KMS-11 (cell line): Measurements from ENCODE around the gene ASCL5.

Experiments
- H2AFZ ChIP-seq: fragments of 200-600 bp; sonication (generic); 2 replicates; pipeline ENCODE4 v1.6.1; 2016; ENCODE audit warnings: antibody characterized with exemption, mixed run types, low read depth
- H3K27ac ChIP-seq: fragments of 200-600 bp; sonication (generic); 2 replicates; pipeline ENCODE4 v1.6.1; 2016; ENCODE audit warnings: mild to moderate bottlenecking, mixed run types
- H3K27me3 ChIP-seq: fragments of 200-600 bp; sonication (generic); 2 replicates; pipeline ENCODE4 v1.6.1; 2017; ENCODE audit warnings: mild to moderate bottlenecking, low read depth, mixed run types, moderate library complexity; ENCODE audit not compliant: insufficient read depth
- H3K36me3 ChIP-seq: fragments of 200-600 bp; sonication (generic); 2 replicates; pipeline ENCODE4 v1.6.1; 2017; ENCODE audit warnings: mild to moderate bottlenecking, mixed run types; ENCODE audit not compliant: insufficient read depth
- H3K4me1 ChIP-seq: fragments of 200-600 bp; sonication (generic); 2 replicates; pipeline ENCODE4 v1.6.1; 2016; ENCODE audit warnings: mild to moderate bottlenecking, low read depth, mixed run types; ENCODE audit not compliant: poor library complexity, severe bottlenecking
- H3K4me2 ChIP-seq: fragments of 200-600 bp; sonication (generic); 2 replicates; pipeline ENCODE4 v1.7.0; 2016; ENCODE audit warnings: mild to moderate bottlenecking, mixed run types
- H3K4me3 ChIP-seq: fragments of 200-600 bp; sonication (generic); IDR thresholded peaks from 2 replicates; pipeline ENCODE4 v1.6.1; 2017; ENCODE audit warnings: low read depth, low read length, mixed read lengths; ENCODE audit not compliant: insufficient read depth
- H3K79me2 ChIP-seq: fragments of 200-600 bp; sonication (generic); 2 replicates; pipeline ENCODE4 v1.6.1; 2016; ENCODE audit warnings: low read depth, mixed run types; ENCODE audit not compliant: insufficient read depth
- H3K9ac ChIP-seq: fragments of 200-600 bp; sonication (generic); 2 replicates; pipeline ENCODE4 v1.6.1; 2016; ENCODE audit warnings: mild to moderate bottlenecking, mixed run types
- H4K20me1 ChIP-seq: fragments of 200-600 bp; sonication (generic); 2 replicates; pipeline ENCODE4 v1.6.1; 2016; ENCODE audit warnings: mild to moderate bottlenecking, mixed run types; ENCODE audit not compliant: insufficient read depth
- TF ChIP-seq, protein P1 (sequence below): fragments of 200-600 bp; sonication (generic); conservative IDR thresholded peaks from 2 replicates; pipeline ENCODE4 v1.6.1; 2017; ENCODE audit warnings: low read depth, mild to moderate bottlenecking, antibody characterized with exemption, low read length, moderate library complexity, mixed read lengths

The ASCL5 gene

DNA sequence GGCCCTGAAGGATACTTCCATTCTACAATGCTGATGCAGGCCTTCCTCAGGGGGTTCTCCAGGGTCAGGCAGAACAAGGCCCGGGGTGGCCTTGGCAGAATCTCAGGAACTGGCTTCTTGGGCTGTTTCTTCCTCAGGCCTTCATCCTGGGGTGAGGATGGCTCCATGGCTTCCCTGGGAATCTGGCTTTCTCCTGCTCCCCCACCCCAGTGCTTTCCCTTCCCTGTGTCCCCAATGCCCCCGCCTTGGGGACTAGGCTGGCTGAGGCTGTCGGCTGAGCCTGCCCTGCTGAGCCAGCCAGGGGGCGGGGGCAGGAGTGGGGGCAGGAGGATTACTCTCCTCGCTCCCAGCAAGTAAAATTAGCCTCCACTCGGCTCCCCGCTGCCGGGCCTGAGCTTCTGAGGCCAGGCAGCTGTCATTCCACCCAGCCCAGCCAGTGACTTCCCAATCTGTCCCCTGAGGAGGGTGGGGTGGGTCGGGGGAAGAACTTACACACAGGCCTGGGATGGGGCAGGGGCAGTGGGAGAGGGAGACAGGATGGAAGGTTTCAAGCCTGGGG, 14.7 kb downstream of the ASCL5 start, which contains the start of gene CACNA1S:
Gene CACNA1S, minus strand, starts transcription at position 254 of the 559 bp plus-strand sequence. Its CDS starts 87 bp downstream, at position 167.
- H3K4me1 ChIP-seq, result peaks cover 5% of the 10 kb centered on the region
- no peak within 1 kb of the TSS for H3K27ac ChIP-seq

DNA sequence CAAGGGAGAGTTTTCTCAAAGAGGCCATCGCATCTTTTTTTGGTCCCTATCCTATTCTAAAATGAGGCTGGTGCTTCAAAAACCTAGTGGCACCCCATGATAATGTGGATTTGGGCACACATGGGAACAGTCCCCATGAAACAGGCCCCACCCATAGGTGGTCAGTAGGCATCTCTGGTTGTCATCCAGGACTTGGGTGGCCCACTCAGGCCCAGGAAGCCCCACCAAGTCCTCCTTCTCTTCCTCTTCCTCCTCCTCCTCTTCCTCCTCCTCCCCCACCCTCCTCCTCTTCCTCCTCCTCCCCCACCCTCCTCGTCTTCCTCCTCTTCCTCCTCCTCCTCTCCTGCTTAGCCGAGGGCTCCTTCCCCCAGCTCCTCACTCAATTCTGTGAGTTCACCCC, 15.3 kb downstream of the ASCL5 start:
- no peaks in the 10 kb centered on the region for H3K36me3 ChIP-seq
- no peaks in the 10 kb centered on the region for H3K79me2 ChIP-seq
- TF ChIP-seq, protein P1, sequence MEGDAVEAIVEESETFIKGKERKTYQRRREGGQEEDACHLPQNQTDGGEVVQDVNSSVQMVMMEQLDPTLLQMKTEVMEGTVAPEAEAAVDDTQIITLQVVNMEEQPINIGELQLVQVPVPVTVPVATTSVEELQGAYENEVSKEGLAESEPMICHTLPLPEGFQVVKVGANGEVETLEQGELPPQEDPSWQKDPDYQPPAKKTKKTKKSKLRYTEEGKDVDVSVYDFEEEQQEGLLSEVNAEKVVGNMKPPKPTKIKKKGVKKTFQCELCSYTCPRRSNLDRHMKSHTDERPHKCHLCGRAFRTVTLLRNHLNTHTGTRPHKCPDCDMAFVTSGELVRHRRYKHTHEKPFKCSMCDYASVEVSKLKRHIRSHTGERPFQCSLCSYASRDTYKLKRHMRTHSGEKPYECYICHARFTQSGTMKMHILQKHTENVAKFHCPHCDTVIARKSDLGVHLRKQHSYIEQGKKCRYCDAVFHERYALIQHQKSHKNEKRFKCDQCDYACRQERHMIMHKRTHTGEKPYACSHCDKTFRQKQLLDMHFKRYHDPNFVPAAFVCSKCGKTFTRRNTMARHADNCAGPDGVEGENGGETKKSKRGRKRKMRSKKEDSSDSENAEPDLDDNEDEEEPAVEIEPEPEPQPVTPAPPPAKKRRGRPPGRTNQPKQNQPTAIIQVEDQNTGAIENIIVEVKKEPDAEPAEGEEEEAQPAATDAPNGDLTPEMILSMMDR, result no peak
- no peak overlapping the region for H2AFZ ChIP-seq
- H3K4me2 ChIP-seq, result no peak overlapping the region
- peaks cover 5% of the 10 kb centered on the region for H3K4me1 ChIP-seq
- H3K9ac ChIP-seq, result no peak overlapping the region
- no peaks in the 10 kb centered on the region for H4K20me1 ChIP-seq
- H3K27me3 ChIP-seq, result no peaks in the 10 kb centered on the region
- H3K27ac ChIP-seq, result no peak overlapping the region
- H3K4me3 ChIP-seq, result no peak overlapping the region

More for the DNA sequence above, 14.7 kb downstream of the ASCL5 start, which contains the start of gene CACNA1S:
- Histone ChIP-seq H3K36me3 (no peaks in the 10 kb centered on the region), H3K9ac (no peak within 1 kb of the TSS), H2AFZ (no peak within 1 kb of the TSS), H3K27me3 (no peaks in the 10 kb centered on the region), H3K4me2 (no peak within 1 kb of the TSS), H4K20me1 (no peaks in the 10 kb centered on the region), H3K4me3 (no peak within 1 kb of the TSS), H3K79me2 (no peaks in the 10 kb centered on the region)
- TF ChIP-seq, protein P1, result no peak

DNA sequence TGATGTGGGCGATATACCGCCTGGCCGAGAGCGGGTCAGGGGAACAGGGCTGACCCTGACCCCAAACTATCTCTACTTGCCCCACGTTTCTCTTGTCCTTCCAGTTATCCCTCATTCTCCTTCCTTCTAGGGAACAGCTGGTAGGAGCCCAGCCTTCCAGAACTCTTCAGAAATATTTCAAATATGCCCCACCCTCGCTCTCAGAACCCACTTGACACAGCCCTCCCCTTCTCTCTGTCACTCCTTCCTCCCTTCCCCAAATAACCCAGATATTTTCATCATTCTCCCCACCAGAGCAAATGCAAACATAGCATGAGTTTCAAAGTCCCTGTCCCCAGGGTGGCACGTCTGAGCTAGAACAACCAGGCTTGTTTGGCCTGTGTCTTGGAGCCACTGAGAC, 15.8 kb downstream of the ASCL5 start:
- no peaks in the 10 kb centered on the region for H3K36me3 ChIP-seq
- H2AFZ ChIP-seq, result no peak overlapping the region
- H3K79me2 ChIP-seq, result no peaks in the 10 kb centered on the region
- H3K4me1 ChIP-seq, result peaks cover 5% of the 10 kb centered on the region
- no peak overlapping the region for H3K9ac ChIP-seq
- H3K27ac ChIP-seq, result no peak overlapping the region
- H3K27me3 ChIP-seq, result no peaks in the 10 kb centered on the region
- no peaks in the 10 kb centered on the region for H4K20me1 ChIP-seq
- no peak overlapping the region for H3K4me3 ChIP-seq
- H3K4me2 ChIP-seq, result no peak overlapping the region
- TF ChIP-seq, protein P1, result no peak

DNA sequence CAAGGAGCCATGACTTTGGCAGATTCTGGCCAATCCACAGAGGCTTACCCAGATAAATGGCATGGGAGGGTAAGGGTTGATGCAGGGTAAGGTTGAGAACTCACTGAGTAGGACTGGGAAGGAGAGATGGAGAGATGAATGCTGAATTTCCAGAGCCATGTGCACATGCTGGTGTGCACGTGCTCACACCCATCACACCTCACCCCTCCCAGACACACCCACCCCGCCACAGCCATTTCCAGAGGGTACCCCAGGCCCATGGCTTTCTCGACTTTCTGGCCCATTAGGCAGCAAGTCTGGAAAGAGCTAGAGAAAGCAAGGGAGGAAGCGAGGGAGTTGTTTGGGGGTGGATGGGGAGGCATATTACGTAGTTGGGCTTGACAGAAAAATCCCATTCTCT, 16.4 kb downstream of the ASCL5 start:
- peaks cover 5% of the 10 kb centered on the region for H3K4me1 ChIP-seq
- H3K36me3 ChIP-seq, result no peaks in the 10 kb centered on the region
- H3K4me2 ChIP-seq, result no peak overlapping the region
- H3K9ac ChIP-seq, result no peak overlapping the region
- H3K79me2 ChIP-seq, result no peaks in the 10 kb centered on the region
- no peaks in the 10 kb centered on the region for H4K20me1 ChIP-seq
- H3K27ac ChIP-seq, result no peak overlapping the region
- TF ChIP-seq, protein P1, result no peak
- H3K4me3 ChIP-seq, result no peak overlapping the region
- no peaks in the 10 kb centered on the region for H3K27me3 ChIP-seq
- H2AFZ ChIP-seq, result no peak overlapping the region
